ENCODE data around the gene NEURL2.

DNA sequence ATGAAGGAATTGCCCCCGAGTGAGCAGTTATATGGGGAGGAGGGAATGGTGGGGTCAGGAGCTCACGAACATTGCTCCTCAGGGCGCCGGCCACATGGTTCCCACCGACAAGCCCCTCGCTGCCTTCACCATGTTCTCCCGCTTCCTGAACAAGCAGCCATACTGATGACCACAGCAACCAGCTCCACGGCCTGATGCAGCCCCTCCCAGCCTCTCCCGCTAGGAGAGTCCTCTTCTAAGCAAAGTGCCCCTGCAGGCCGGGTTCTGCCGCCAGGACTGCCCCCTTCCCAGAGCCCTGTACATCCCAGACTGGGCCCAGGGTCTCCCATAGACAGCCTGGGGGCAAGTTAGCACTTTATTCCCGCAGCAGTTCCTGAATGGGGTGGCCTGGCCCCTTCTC lies 7.3 kb upstream of the NEURL2 start:
- TF ChIP-seq, protein P1, sequence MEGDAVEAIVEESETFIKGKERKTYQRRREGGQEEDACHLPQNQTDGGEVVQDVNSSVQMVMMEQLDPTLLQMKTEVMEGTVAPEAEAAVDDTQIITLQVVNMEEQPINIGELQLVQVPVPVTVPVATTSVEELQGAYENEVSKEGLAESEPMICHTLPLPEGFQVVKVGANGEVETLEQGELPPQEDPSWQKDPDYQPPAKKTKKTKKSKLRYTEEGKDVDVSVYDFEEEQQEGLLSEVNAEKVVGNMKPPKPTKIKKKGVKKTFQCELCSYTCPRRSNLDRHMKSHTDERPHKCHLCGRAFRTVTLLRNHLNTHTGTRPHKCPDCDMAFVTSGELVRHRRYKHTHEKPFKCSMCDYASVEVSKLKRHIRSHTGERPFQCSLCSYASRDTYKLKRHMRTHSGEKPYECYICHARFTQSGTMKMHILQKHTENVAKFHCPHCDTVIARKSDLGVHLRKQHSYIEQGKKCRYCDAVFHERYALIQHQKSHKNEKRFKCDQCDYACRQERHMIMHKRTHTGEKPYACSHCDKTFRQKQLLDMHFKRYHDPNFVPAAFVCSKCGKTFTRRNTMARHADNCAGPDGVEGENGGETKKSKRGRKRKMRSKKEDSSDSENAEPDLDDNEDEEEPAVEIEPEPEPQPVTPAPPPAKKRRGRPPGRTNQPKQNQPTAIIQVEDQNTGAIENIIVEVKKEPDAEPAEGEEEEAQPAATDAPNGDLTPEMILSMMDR (conservative IDR thresholded peaks at IDR 0.05 in 1 of 2, IDR thresholded peaks at IDR 0.05 in 1 of 2; ENCODE audit: extremely low read depth in 1 of 2, insufficient read depth in 1 of 2, low read depth in 1 of 2, low read length in 2 of 2), result no peak
- TF ChIP-seq EZH2 (IDR thresholded peaks at IDR 0.05; ENCODE audit: borderline replicate concordance, low read length), result no peak

Measured in mammary epithelial cell (primary cell).